H7 (cell line): Measurements from ENCODE around the gene AQP12A. TPM values are rescaled to one million over a fixed set of nuclear protein-coding genes. Genes with fewer than 3 reads are reported as not detected.
A peak's percentile ranks its signal among the peaks of the same experiment; 100 is the strongest.
"Not testable (repeated sequence)": the region's sequence is repeated elsewhere in the genome, so short reads cannot be mapped to it uniquely, and the experiment has no call there.

Source experiments
- DNase-seq: peaks from one replicate; pipeline ENCODE4 v3.0.0; 2012
- H3K27me3 ChIP-seq: 2 replicates; pipeline ENCODE4 v1.6.0; 2011; ENCODE audit warnings: mild to moderate bottlenecking, low read length; ENCODE audit not compliant: control insufficient read depth, insufficient read depth
- H3K36me3 ChIP-seq: replicated peaks from 2 replicates; pipeline ENCODE4 v1.5.1; 2011; ENCODE audit warnings: low read length; ENCODE audit not compliant: control insufficient read depth, insufficient read depth
- H3K4me3 ChIP-seq: 2 replicates; pipeline ENCODE4 v1.5.1; 2011; ENCODE audit warnings: low read depth, mild to moderate bottlenecking, control low read depth, low read length, moderate library complexity; ENCODE audit not compliant: insufficient read depth
- total RNA-seq: library from RNA; depleted of rRNA; stranded (reverse); fragments of >200 nt; shearing (Covaris generic); gene quantifications from 2 replicates; pipeline ENCODE4 v1.2.3, GENCODE V29; 2014

AQP12A gene
- total RNA-seq, 1 experiment from 2014 or later: not detected

DNA sequence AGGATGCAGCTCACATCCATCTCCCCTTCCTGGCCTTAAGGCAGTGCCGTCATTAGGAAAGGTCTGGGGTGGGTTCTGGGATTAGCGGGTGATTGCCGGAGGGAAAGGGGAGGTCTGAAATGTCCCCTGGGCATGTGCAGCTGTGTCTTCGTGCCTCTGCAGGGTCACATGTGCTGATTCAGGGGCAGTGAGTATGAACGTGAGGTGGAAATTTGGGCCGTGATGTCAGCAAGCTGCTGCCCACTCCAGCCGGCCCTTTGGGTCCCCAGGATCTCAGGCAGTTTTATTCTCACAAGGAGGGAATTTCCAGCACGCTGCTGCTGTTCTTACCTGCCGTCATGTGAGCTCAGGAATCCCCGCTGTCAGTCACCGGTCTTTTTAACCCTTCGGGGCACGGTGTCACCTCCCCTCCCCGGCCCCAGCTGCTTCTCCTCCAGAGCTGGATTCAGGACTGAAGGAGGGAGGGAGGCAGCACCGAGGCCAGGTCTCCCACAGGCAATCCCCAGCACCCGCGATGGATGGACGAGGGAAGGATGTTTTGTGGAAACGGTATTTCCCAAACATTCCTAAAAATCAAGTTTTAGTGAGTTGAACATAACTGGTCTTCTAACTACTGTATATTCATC lies 42.9 kb upstream of the AQP12A start:
- H3K36me3 ChIP-seq: no peaks in the 10 kb centered on the region
- H3K27me3 ChIP-seq: no peaks in the 10 kb centered on the region
- peak; percentile 81 for DNase-seq
- H3K4me3 ChIP-seq: no peak overlapping the region

DNA sequence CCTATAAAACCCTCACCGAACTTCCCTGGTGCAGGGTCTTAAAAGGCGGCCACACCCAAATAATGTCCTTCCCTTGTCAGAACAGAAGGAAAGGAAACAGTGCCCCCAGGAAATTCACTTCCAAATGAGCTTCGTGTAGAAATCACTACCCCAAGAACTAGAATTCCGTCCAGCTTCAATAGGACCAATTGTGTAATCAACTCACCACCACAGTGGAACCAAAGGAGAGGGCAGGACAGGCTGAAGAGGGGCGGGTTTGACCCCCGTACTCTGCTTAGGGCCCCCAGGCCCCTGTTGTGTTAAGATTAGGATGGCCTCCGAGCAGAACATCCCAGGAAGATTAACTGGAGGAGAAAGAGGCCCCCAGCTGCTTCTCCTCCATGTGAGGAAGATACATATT lies 42.3 kb upstream of the AQP12A start:
- H3K36me3 ChIP-seq: no peaks in the 10 kb centered on the region
- no peak for DNase-seq
- no peak overlapping the region for H3K4me3 ChIP-seq
- H3K27me3 ChIP-seq: no peaks in the 10 kb centered on the region

DNA sequence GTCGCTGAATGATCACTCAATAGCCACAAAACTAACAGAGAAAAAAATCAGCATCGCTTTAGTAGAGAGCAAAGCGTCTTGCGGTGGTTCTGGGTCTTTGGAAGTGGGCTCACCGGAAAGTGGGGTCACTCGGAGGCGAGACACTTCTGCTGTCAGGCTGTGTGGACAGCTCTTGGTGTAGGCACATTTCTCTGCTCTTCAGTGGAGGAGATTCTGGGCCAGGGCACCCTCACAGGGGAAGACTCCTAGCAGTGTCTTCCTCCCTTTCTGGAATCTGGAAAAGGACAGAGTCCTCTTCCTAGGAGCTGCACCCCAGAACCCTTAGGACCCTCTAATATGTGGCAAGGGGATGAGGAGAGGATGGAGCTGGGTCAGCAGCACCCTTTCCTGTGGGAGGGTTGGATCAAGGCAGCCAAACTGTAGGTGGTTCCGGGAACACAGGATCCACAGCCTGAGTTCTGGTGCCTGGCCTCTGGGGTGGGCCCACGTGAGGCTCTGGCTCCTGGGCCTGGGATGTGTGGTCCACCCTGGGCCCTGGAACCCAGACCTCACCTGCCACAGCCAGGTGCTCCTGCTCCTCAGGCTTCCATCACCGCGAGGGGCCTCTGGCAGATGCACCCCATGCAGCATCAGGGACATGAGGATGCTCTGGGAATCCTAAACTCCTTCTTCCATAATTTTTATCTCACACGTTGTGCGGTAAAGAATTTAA lies 41.3 kb upstream of the AQP12A start:
- H3K4me3 ChIP-seq: no peak overlapping the region

DNA sequence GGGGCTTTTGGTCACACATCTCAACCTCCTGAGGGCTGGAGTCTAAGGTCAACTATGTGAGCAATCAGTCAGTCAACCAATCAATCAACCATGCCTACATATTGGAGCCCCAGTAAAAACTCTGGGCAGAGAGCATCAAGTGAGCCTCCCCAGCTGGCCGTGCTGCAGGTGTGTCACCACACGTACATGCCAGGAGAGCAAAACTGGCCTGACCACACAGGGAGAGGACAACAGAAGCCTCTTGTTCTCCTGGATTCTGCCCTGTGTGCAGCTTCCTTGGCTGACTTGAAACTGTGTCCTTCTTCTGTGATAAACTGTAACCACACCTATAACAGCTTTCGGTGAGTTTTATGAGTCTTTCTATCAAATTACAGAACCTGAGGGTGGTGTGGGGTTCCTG lies 40.5 kb upstream of the AQP12A start:
- DNase-seq: no peak
- no peaks in the 10 kb centered on the region for H3K27me3 ChIP-seq
- no peaks in the 10 kb centered on the region for H3K36me3 ChIP-seq
- no peak overlapping the region for H3K4me3 ChIP-seq

More for the DNA sequence above, 41.3 kb upstream of the AQP12A start:
- Histone ChIP-seq H3K27me3 (no peaks in the 10 kb centered on the region), H3K36me3 (no peaks in the 10 kb centered on the region)
- no peak for DNase-seq

DNA sequence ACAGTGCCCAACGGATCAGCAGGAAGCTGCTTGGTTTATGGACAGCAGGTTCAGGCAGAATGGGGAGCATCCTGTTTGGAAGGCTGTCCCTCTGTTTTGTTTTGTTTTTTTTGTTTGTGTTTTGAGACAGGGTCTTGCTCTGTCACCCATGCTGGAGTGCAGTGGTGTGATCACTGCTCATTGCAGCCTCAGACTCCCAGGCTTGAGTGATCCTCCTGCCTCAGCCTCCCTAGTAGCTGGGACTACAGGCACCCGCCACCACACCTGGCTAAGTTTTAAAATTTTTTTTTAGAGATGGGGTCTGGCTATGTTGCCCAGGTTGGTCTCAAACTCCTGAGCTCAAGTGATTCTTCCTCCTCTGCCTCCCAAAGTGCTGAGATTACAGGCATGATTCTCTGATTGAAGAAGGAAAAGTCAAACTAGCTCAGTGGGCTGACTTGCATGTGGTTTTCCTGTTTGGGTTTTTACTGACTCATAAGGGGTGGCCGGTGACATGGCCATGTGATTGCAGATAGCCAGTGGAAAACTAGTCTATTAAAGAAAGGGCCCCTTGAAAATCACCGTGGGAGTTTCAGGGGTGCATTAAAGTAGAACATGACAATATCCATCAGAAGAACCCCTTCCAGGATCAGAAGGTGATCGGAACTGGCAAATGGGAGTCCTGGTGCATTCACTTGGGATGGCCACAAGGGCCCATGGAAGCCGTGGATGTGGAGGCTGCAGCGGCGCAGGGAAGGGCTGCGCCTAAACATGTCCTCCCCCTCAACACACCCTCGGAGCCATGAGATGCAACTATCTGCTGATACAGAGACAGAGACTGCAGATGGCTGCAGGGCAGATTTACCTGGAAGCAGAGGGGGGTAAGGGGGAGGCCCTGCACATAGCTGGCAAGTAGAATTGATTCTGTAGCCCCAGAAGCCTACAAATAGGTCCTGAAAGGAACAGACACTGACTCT lies 35.5 kb upstream of the AQP12A start:
- H3K27me3 ChIP-seq: no peaks in the 10 kb centered on the region
- H3K36me3 ChIP-seq: no peaks in the 10 kb centered on the region
- DNase-seq: peak; percentile 41
- H3K4me3 ChIP-seq: no peak overlapping the region

DNA sequence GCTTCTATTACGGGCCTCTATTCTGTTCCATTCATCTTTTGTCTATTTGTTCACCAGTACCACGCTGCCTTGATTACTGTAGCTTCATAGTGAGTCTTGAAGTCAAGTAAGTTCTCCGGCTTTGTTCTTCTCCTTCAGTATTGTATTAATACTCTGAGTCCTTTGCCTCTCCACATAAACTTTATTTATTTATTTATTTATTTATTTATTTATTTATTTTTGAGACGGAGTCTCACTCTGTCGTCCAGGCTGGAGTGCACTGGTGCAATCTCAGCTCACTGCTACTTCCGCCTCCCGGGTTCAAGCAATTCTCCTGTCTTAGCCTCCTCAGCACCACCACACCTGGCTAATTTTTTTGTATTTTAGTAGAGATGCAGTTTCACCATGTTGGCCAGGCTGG lies 31.8 kb upstream of the AQP12A start:
- not testable (repeated sequence) for H3K36me3 ChIP-seq, DNase-seq, H3K27me3 ChIP-seq, H3K4me3 ChIP-seq

DNA sequence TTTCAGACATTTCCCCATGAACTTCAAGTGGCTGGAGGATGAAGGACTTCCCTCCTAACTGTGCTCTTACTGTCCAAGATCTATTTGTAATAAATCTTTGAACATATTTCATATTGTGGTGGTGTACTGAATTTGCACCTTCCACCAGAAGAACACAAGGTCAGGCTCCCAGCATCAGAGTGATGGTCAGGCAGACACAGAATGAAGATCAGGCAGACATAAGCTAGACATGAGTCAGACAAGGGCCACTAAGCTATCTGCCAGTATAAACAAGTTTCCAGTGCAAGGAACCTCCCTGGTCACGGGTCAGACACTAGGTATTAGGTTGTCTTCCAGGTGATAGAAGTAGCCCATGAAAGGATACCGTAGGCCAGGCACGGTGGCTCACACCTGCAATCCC lies 29.0 kb upstream of the AQP12A start:
- H3K27me3 ChIP-seq: no peaks in the 10 kb centered on the region
- no peak overlapping the region for H3K4me3 ChIP-seq
- H3K36me3 ChIP-seq: no peaks in the 10 kb centered on the region
- no peak for DNase-seq

DNA sequence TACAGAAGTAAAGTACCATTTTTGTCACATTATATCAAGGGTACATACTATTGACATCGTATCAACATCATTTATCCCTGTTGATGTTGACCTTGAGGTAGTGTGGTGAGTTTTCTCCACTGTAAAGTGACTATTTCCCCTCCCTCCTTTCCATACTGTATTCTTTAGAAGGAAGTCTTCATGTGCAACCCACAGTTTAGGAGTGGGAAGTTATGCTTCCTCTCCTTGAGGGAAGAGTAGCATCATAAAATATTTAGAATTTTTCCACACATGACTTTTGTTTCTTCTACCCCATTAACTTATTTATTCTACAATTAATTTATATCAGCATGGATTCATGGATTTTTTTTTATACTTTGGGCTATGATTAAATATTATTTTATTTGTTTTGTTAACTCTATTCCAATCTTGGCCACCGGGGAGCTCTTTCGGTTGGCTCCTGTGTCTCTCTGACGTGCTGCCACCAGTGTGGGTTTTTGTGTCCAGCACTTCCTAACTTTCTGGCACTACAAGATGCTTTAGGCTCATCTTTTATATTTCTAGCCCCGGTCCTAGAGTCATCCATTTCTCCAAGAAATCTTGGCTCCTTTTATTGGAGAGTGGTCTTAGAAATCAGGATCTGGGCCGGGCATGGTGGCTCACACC lies 28.0 kb upstream of the AQP12A start:
- DNase-seq: no peak
- Histone ChIP-seq H3K36me3 (no peaks in the 10 kb centered on the region), H3K27me3 (no peaks in the 10 kb centered on the region), H3K4me3 (no peak overlapping the region)

DNA sequence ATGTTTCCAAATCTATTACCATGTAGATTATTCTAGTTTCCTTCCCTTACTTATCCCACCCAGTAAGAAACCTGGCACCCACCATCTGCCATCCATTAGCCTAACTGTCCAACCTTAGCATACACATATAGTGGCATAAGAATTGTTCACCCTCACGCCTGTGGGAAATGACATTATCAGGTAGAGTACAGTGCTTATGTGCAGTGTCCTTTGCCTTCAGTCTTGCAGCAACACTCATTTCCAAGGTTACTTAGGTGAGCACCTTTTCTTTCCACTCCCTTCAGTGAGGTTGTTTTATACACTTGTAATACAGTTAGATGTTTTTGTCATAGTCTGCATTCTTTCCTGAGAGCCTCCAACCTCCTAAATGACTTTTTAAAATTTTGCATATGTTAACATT lies 27.0 kb upstream of the AQP12A start:
- Histone ChIP-seq H3K27me3 (no peaks in the 10 kb centered on the region), H3K36me3 (no peaks in the 10 kb centered on the region), H3K4me3 (no peak overlapping the region)
- no peak for DNase-seq

DNA sequence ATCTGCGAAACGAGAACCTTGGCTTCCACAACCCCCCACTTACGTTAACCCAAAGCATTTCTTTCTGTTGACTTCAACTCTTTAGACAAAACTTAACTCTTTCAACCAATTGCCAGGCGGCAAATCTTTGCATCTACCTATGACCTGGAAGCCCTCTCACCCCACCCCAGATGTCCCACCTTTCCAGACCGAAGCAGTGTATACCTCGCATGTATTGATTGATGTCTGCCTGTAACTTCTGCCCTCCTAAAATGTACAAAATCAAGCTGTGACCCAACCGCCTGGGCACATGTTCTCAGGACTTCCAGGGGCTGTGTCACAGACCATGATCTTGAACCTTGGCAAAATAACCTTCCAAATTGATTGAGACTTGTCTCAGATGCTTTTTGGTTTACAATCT lies 21.3 kb upstream of the AQP12A start:
- no peaks in the 10 kb centered on the region for H3K27me3 ChIP-seq
- DNase-seq: no peak
- H3K4me3 ChIP-seq: no peak overlapping the region
- no peaks in the 10 kb centered on the region for H3K36me3 ChIP-seq

DNA sequence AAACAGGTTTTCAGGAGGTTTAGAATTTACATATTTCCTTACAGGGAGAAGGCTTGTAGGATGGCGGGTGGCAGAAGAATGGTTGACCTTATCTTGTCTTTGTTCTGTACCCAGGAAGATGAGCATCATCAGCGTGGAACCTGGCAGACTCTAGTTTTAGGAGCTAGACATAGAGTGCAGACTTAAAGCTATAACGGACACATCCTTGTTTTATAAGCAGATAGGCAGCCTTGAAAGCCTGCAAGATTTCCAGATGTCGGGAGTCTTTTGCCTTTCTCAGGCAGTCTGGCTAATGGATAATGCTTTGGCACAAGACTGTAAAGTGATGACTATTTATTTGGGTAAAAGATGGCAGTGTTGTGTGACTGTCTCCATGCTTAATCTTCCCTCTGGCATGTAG lies 20.7 kb upstream of the AQP12A start:
- Histone ChIP-seq H3K27me3 (no peaks in the 10 kb centered on the region), H3K4me3 (no peak overlapping the region)

DNA sequence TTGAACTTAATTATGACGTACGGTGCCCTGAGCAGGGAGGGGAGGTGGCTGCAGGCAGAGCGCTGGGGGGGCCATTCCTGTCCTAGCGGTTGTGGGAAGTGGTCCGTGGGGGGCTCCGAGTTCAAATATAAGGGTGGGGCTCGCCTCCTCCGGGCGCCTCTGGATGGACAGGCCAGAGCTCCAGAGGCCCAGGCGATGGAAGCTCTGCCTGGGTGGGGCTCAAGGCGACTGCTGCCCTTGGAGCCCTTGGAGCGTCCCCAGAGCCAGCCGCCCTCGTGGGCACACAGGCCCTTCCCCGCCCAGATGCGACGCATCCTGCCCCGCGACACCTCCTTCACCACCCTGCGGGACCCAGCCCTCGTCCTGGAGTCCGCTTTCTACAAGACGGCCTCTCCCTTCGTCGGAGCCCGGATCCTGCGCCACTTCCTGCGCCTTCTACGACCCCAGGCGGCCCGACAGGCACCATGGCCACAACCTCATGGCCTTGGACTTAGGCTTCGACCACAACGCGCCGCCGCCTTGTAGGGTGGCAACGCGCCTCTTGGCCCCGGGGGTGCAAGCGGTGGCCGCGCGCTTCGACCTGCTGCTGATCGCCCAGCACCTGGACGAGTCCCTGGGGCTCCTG lies 19.5 kb upstream of the AQP12A start:
- Histone ChIP-seq H3K27me3 (no peaks in the 10 kb centered on the region), H3K36me3 (no peaks in the 10 kb centered on the region), H3K4me3 (no peak overlapping the region)
- DNase-seq: peak; percentile 59

More for the DNA sequence above, 20.7 kb upstream of the AQP12A start:
- DNase-seq: no peak
- no peaks in the 10 kb centered on the region for H3K36me3 ChIP-seq

DNA sequence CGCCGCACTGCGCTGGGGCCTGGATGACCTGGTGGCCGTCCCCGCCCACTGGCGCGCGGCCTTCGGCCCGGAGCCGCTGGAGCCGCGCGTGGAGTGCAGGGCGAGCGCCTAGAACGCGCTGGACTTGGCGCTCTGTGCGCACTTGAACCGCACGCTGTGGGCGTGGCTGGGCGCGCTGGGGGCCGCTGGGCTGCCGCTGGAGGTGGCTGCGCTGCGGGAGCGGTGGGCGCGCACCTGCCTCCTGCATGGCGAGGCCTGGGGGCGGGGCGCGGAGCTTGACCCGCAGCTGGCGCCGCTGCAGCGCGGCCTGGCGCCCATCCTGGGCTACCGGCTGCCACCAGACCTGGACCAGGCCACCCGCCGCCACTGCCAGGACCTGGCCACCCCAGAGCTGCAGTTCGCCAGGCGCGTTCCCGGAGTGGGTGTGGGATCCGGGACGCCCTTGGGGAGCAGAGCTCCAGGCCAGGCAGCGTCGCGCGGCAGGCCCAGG lies 18.9 kb upstream of the AQP12A start:
- H3K36me3 ChIP-seq: no peaks in the 10 kb centered on the region
- H3K27me3 ChIP-seq: no peaks in the 10 kb centered on the region
- H3K4me3 ChIP-seq: no peak overlapping the region
- peak; percentile 59 for DNase-seq
